HepG2 (cell line): Measurements from ENCODE around the gene DOCK2.

Experiments
- KAT2B ChIP-seq: fragments of 150-350 bp; IDR thresholded peaks from 2 replicates; pipeline ENCODE4 v1.6.1; 2014; ENCODE audit warnings: low read depth, low read length, borderline replicate concordance
- KDM1A ChIP-seq: IDR thresholded peaks from 2 replicates; pipeline ENCODE4 v1.6.1; 2016; ENCODE audit warnings: missing compliant biosample characterization
- TF ChIP-seq, protein P1 (sequence below): sonication (generic); formaldehyde crosslinking; conservative IDR thresholded peaks from 2 replicates; pipeline ENCODE4 v1.4.0; 2020; ENCODE audit warnings: missing genetic modification reagents
- TF ChIP-seq, protein P2 (sequence below): sonication (generic); formaldehyde crosslinking; IDR thresholded peaks from 2 replicates; pipeline ENCODE4 v1.4.0; 2020; ENCODE audit warnings: missing genetic modification reagents

DNA sequence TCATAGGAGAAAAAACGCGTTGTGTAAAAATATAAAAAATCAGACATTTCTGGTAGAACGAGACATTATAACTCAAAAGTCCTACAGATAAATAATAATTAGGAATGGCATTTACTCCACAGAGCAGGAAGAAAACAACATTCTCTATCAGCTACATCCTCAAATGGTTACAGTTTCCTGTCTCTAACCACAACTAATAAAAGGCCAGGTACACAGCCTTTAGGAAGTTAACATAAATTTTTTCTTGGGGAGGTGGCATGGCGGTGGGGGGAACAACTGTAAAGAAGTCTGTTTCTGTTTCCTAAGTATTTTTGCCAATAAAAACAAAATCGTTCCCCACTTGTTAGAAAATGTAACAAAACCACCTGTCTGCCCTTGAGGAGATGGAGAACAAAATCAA is 298.7 kb downstream of the DOCK2 start:
- TF ChIP-seq, protein P1, sequence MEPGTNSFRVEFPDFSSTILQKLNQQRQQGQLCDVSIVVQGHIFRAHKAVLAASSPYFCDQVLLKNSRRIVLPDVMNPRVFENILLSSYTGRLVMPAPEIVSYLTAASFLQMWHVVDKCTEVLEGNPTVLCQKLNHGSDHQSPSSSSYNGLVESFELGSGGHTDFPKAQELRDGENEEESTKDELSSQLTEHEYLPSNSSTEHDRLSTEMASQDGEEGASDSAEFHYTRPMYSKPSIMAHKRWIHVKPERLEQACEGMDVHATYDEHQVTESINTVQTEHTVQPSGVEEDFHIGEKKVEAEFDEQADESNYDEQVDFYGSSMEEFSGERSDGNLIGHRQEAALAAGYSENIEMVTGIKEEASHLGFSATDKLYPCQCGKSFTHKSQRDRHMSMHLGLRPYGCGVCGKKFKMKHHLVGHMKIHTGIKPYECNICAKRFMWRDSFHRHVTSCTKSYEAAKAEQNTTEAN (CRISPR knock-in tag): no peak
- TF ChIP-seq KDM1A (CRISPR knock-in tag) (no peak), KAT2B (no peak)
- TF ChIP-seq, protein P2, sequence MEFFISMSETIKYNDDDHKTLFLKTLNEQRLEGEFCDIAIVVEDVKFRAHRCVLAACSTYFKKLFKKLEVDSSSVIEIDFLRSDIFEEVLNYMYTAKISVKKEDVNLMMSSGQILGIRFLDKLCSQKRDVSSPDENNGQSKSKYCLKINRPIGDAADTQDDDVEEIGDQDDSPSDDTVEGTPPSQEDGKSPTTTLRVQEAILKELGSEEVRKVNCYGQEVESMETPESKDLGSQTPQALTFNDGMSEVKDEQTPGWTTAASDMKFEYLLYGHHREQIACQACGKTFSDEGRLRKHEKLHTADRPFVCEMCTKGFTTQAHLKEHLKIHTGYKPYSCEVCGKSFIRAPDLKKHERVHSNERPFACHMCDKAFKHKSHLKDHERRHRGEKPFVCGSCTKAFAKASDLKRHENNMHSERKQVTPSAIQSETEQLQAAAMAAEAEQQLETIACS (CRISPR knock-in tag): no peak
